Mesangial cell (primary cell): Measurements from ENCODE around the gene LGR5. TPM values are rescaled to one million over a fixed set of nuclear protein-coding genes. Genes with fewer than 3 reads are reported as not detected.

Experiments used
- total RNA-seq: library from RNA; depleted of rRNA; stranded (reverse); fragments of >200 nt; gene quantifications from 2 replicates; pipeline ENCODE4 v1.2.3, GENCODE V29; 2015

The LGR5 gene, protein sequence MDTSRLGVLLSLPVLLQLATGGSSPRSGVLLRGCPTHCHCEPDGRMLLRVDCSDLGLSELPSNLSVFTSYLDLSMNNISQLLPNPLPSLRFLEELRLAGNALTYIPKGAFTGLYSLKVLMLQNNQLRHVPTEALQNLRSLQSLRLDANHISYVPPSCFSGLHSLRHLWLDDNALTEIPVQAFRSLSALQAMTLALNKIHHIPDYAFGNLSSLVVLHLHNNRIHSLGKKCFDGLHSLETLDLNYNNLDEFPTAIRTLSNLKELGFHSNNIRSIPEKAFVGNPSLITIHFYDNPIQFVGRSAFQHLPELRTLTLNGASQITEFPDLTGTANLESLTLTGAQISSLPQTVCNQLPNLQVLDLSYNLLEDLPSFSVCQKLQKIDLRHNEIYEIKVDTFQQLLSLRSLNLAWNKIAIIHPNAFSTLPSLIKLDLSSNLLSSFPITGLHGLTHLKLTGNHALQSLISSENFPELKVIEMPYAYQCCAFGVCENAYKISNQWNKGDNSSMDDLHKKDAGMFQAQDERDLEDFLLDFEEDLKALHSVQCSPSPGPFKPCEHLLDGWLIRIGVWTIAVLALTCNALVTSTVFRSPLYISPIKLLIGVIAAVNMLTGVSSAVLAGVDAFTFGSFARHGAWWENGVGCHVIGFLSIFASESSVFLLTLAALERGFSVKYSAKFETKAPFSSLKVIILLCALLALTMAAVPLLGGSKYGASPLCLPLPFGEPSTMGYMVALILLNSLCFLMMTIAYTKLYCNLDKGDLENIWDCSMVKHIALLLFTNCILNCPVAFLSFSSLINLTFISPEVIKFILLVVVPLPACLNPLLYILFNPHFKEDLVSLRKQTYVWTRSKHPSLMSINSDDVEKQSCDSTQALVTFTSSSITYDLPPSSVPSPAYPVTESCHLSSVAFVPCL
- total RNA-seq = not detected in 2 replicates

DNA sequence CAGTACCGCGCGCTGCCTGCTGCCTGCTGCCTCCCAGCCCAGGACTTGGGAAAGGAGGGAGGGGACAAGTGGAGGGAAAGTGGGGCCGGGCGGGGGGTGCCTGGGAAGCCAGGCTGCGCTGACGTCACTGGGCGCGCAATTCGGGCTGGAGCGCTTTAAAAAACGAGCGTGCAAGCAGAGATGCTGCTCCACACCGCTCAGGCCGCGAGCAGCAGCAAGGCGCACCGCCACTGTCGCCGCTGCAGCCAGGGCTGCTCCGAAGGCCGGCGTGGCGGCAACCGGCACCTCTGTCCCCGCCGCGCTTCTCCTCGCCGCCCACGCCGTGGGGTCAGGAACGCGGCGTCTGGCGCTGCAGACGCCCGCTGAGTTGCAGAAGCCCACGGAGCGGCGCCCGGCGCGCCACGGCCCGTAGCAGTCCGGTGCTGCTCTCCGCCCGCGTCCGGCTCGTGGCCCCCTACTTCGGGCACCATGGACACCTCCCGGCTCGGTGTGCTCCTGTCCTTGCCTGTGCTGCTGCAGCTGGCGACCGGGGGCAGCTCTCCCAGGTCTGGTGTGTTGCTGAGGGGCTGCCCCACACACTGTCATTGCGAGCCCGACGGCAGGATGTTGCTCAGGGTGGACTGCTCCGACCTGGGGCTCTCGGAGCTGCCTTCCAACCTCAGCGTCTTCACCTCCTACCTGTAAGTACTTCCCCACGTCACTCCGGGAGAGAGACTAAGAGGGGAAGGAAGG, at the start of gene LGR5:
Gene LGR5, plus strand, starts transcription at position 186 of the 732 bp plus-strand sequence. Its CDS starts 283 bp downstream, at position 469.

Other genes starting within 250 kb of the LGR5 start
- 9.6 and 10.8 TPM in 2 replicates for gene ZFC3H1, start 224.1 kb downstream of the LGR5 start, total RNA-seq
- 1.6 and 2.8 TPM in 2 replicates for gene THAP2, start 224.5 kb downstream of the LGR5 start, total RNA-seq
- gene TMEM19, start 246.3 kb downstream of the LGR5 start, total RNA-seq = 11.5 and 20.5 TPM in 2 replicates